Body of pancreas (tissue), 4 donors: ENCODE results near the gene DENND2A. TPM values are rescaled to one million over a fixed set of nuclear protein-coding genes. Genes with fewer than 3 reads are reported as not detected.

Source experiments
- ATAC-seq: fragments of 150-250 bp; one replicate; pipeline ENCODE4 v1.9.1; 2016
- DNase-seq, 4 donors: peaks; one replicate each; pipeline ENCODE4 v3.0.0-alpha.2; 2019
- H3K27ac ChIP-seq, 4 donors: fragments of 200-600 bp; sonication (generic); 1 replicate in 3 of 4; 2 replicates in 1 of 4; pipeline versions ENCODE4 v1.5.1 to v1.6.1; 2016 to 2019; ENCODE audit warnings: mild to moderate bottlenecking in 1 of 4, mixed read lengths in 1 of 4, moderate library complexity in 1 of 4
- H3K27me3 ChIP-seq, 2 donors: fragments of 200-600 bp; sonication (generic); one replicate each; pipeline ENCODE4 v1.6.0; 2016; ENCODE audit warnings: mild to moderate bottlenecking in 1 of 2
- H3K36me3 ChIP-seq, 2 donors: fragments of 200-600 bp; sonication (generic); replicated peaks in 1 of 2; 2 replicates each; pipeline ENCODE4 v1.5.1; 2016; ENCODE audit warnings: low read depth in 2 of 2; ENCODE audit not compliant: insufficient read depth in 1 of 2
- H3K4me1 ChIP-seq: fragments of 200-600 bp; sonication (generic); one replicate; pipeline ENCODE4 v1.6.0; 2016
- H3K4me3 ChIP-seq, 2 donors: fragments of 200-600 bp; sonication (generic); 1 replicate in 1 of 2; 2 replicates in 1 of 2; pipeline ENCODE4 v1.5.1; 2016 to 2019
- H3K9me3 ChIP-seq, 3 donors: fragments of 200-600 bp; sonication (generic); 1 replicate in 2 of 3; 2 replicates in 1 of 3; pipeline ENCODE4 v1.5.1; 2016
- CTCF ChIP-seq, 7 experiments: fragments of 450-650 bp in 4 of 7; fragments of 200-600 bp in 3 of 7; sonication (generic) in 3 of 7; IDR thresholded peaks; one replicate each; pipeline ENCODE4 v1.5.1; 2016 to 2019; ENCODE audit warnings: antibody characterized with exemption in 7 of 7
- POLR2A ChIP-seq, 3 donors: fragments of 450-650 bp; IDR thresholded peaks; one replicate each; pipeline ENCODE4 v1.6.1; 2016; ENCODE audit warnings: antibody characterized with exemption in 3 of 3, mild to moderate bottlenecking in 2 of 3
- WGBS, 2 donors: methylation state at CpG; one replicate each; pipeline ENCODE4 v1.1.5; 2017; 5-methylcytosine and 5-hydroxymethylcytosine counted together
- intact Hi-C: fragments of 100-400 bp; cut with DNase I; formaldehyde crosslinking; loops from one replicate; pipeline ENCODE4 v1.15.1; 2023
- total RNA-seq, 2 donors: library from RNA; depleted of rRNA; stranded (reverse); fragments of >200 nt; gene quantifications; one replicate each; pipeline ENCODE4 v1.1.0, GENCODE V29; 2016

DENND2A gene
- total RNA-seq, 2 donors from 2014 or later = 2.6 to 7.3 TPM

DNA sequence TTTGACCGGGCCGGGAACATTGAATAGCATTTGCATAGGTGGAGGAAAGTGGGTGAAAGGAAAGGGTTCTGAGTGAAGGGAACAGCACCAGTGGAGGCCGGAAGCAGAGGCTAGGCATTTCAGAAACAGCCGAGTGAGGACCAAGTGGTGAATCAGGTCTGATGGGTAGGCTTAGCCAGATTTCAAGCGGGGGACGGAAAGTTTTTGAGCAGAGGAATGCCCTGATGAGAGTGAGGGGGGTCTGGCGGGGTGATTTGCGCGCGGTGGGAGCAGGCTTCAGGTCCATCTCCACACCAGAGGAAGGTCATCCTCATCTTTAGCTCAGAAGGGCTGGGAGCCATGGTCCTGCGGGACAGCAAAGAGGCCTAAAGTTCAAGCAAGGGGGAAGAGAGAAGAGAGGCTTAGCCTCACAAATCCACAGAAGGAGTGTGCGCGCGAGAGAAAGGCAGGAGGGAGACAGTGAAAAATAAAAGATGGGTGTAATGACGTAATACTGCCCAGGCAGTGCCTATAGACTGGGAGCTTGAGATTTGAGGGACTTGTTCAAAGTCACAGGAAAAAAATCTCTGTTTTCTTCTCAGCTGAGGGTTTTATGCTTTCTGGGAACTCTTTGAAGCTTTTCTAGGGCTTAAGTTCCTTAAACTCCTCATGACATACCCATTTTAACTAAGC is 1.0 kb upstream of the DENND2A start:
- 62 to 76% methylated on average over 15 of the region's 15 CpGs for WGBS, 2 donors
- DNase-seq (no peak), ATAC-seq (no peak)
- intact Hi-C loops = no loop called here
- Histone ChIP-seq H3K36me3 (no peaks in the 10 kb centered on the region), H3K4me1 (peaks cover 5% of the 10 kb centered on the region), H3K4me3 (no peak overlapping the region), H3K9me3 (no peaks in the 10 kb centered on the region), H3K27ac (no peak overlapping the region), H3K27me3 (no peaks in the 10 kb centered on the region)
- TF ChIP-seq POLR2A (IDR thresholded peaks at IDR 0.05) = no peak
- TF ChIP-seq CTCF (IDR thresholded peaks at IDR 0.05) = no peak

DNA sequence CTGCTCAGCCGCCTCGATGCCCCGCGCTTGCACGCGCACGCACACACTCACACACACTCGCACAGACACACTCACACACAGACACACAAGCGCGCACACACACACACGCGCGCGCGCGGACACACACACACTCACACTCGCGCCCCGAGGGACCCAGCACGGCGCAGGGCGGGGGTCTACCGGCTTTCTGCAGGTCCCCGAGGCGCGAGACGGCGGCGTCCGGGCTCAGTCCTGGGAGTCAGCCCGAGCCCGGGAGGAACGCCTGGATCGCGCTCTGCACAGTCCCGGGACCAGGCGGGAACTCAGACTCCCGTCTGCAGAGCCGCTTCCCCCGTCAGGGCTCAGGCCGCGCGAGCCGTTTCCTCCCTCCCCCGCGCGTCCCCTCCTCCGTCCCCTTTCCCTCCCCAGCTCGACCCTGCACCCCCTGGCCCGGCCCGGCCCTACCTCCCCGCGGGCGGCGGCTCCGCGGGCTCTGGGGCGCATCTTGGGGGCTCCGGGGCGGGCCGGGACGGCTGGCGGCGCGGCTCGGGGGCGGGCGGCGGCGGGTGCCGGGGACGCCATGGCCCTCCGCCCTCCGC is 464 bp downstream of the DENND2A start:
- 1% methylated on average over 21 to 46 of the region's 74 CpGs for WGBS, 2 donors
- intact Hi-C loops = no loop called here
- Histone ChIP-seq H3K9me3 (no peaks in the 10 kb centered on the region), H3K4me3 (no peak overlapping the region), H3K27me3 (no peaks in the 10 kb centered on the region), H3K4me1 (peaks cover 5% of the 10 kb centered on the region), H3K36me3 (no peaks in the 10 kb centered on the region), H3K27ac (peak overlapping the region in 1 of 4 donors; percentile 54)
- ATAC-seq (peak; percentile 45), DNase-seq (peak in 2 of 4 donors; percentile 38)
- TF ChIP-seq POLR2A (IDR thresholded peaks at IDR 0.05) (no peak), CTCF (IDR thresholded peaks at IDR 0.05) (no peak)

- intact Hi-C loops = no loop called here
- H3K9me3 ChIP-seq = no peaks in the 10 kb centered on the region
- no peaks in the 10 kb centered on the region for H3K36me3 ChIP-seq
- DNase-seq = peak in 1 of 4 donors; percentile 42
- no peak overlapping the region for H3K4me3 ChIP-seq
- peak overlapping the region in 1 of 4 donors; percentile 54 for H3K27ac ChIP-seq
- peaks cover 5% of the 10 kb centered on the region for H3K4me1 ChIP-seq
- 41 to 55% methylated on average over 15 of the region's 15 CpGs for WGBS, 2 donors
- H3K27me3 ChIP-seq = no peaks in the 10 kb centered on the region
- TF ChIP-seq POLR2A (IDR thresholded peaks at IDR 0.05) (peak in 1 of 3 donors; percentile 18), CTCF (IDR thresholded peaks at IDR 0.05) (no peak)
- ATAC-seq = peak; percentile 25
Observed at GRCh38 chr7:140639366-140640053, 1.1 kb downstream of the DENND2A start.

GRCh38 chr7:140638173-140638791 is 2.3 kb downstream of the DENND2A start:
- no peaks in the 10 kb centered on the region for H3K27me3 ChIP-seq
- H3K9me3 ChIP-seq = no peaks in the 10 kb centered on the region
- peaks cover 5% of the 10 kb centered on the region for H3K4me1 ChIP-seq
- no peak for DNase-seq
- H3K4me3 ChIP-seq = no peak overlapping the region
- intact Hi-C loops = no loop called here
- TF ChIP-seq POLR2A (IDR thresholded peaks at IDR 0.05) (no peak), CTCF (IDR thresholded peaks at IDR 0.05) (no peak)
- no peak for ATAC-seq
- 80 to 82% methylated on average over 6 of the region's 6 CpGs for WGBS, 2 donors
- H3K27ac ChIP-seq = peak overlapping the region in 1 of 4 donors; percentile 12
- H3K36me3 ChIP-seq = no peaks in the 10 kb centered on the region
